Mesenchymal stem cell (in vitro differentiated cells and primary cell): ENCODE measurements around the gene PTX4.

Source experiments
- DNase-seq: peaks from one replicate; pipeline ENCODE4 v3.0.0-alpha.2; 2013
- H2AFZ ChIP-seq: one replicate; pipeline ENCODE4 v1.6.1; 2013; ENCODE audit warnings: low read depth, mild to moderate bottlenecking, control low read depth, inconsistent platforms, low read length, moderate library complexity
- H2AK5ac ChIP-seq: 2 replicates; pipeline ENCODE4 v1.6.1; 2013; ENCODE audit warnings: low read length, moderate library complexity, mild to moderate bottlenecking, inconsistent platforms; ENCODE audit not compliant: severe bottlenecking
- H2BK120ac ChIP-seq: one replicate; pipeline ENCODE4 v1.6.1; 2013; ENCODE audit warnings: low read depth, mild to moderate bottlenecking, inconsistent platforms, low read length, moderate library complexity
- H2BK12ac ChIP-seq, 2 experiments: one replicate each; pipeline ENCODE4 v1.6.1; 2013; ENCODE audit warnings: inconsistent platforms in 2 of 2, low read length in 2 of 2, mild to moderate bottlenecking in 2 of 2, moderate library complexity in 2 of 2, control low read depth in 1 of 2
- H2BK15ac ChIP-seq: one replicate; pipeline ENCODE4 v1.6.1; 2013; ENCODE audit warnings: mild to moderate bottlenecking, low read depth, inconsistent platforms; ENCODE audit not compliant: poor library complexity, severe bottlenecking
- H2BK5ac ChIP-seq: 2 replicates; pipeline ENCODE4 v1.6.1; 2013; ENCODE audit warnings: low read depth, mild to moderate bottlenecking, low read length, control low read depth, inconsistent platforms; ENCODE audit not compliant: poor library complexity, severe bottlenecking
- H3K14ac ChIP-seq, 2 experiments: one replicate each; pipeline ENCODE4 v1.6.1; 2013; ENCODE audit warnings: inconsistent platforms in 2 of 2, low read length in 2 of 2, control low read depth in 1 of 2, mild to moderate bottlenecking in 1 of 2, moderate library complexity in 1 of 2
- H3K18ac ChIP-seq, 2 experiments: one replicate each; pipeline ENCODE4 v1.6.1; 2013; ENCODE audit warnings: inconsistent platforms in 2 of 2, low read length in 2 of 2, control low read depth in 1 of 2, low read depth in 1 of 2, mild to moderate bottlenecking in 1 of 2
- H3K23ac ChIP-seq, 2 experiments: one replicate each; pipeline ENCODE4 v1.6.1; 2013; ENCODE audit warnings: inconsistent platforms in 2 of 2, low read length in 2 of 2, mild to moderate bottlenecking in 2 of 2, moderate library complexity in 2 of 2, control low read depth in 1 of 2
- H3K27ac ChIP-seq: 2 replicates; pipeline ENCODE4 v1.5.1; 2013; ENCODE audit warnings: mild to moderate bottlenecking, moderate library complexity, low read length, control low read depth, inconsistent platforms; ENCODE audit not compliant: poor library complexity, severe bottlenecking
- H3K27me3 ChIP-seq, 2 experiments: 2 replicates each; pipeline versions ENCODE4 v1.6.1 to v1.7.0; 2013; ENCODE audit warnings: low read length in 2 of 2, mild to moderate bottlenecking in 2 of 2, moderate library complexity in 2 of 2, control low read depth in 1 of 2, inconsistent platforms in 1 of 2; ENCODE audit not compliant: control insufficient read depth in 1 of 2, insufficient read depth in 1 of 2
- H3K36me3 ChIP-seq, 2 experiments: 2 replicates each; pipeline versions ENCODE4 v1.6.1 to v1.7.0; 2013; ENCODE audit warnings: low read length in 2 of 2, control low read depth in 1 of 2, inconsistent platforms in 1 of 2, low read depth in 1 of 2, mild to moderate bottlenecking in 1 of 2; ENCODE audit not compliant: insufficient read depth in 2 of 2, control insufficient read depth in 1 of 2
- H3K4ac ChIP-seq, 2 experiments: one replicate each; pipeline ENCODE4 v1.6.1; 2013; ENCODE audit warnings: inconsistent platforms in 2 of 2, low read length in 2 of 2, mild to moderate bottlenecking in 2 of 2, moderate library complexity in 2 of 2, control low read depth in 1 of 2, low read depth in 1 of 2
- H3K4me1 ChIP-seq: 2 replicates; pipeline ENCODE4 v1.6.1; 2013; ENCODE audit warnings: low read depth, low read length, control low read depth; ENCODE audit not compliant: control insufficient read depth, insufficient read depth
- H3K4me2 ChIP-seq: 2 replicates; pipeline ENCODE4 v1.6.1; 2013; ENCODE audit warnings: low read length, mild to moderate bottlenecking, inconsistent platforms; ENCODE audit not compliant: poor library complexity, severe bottlenecking
- H3K4me3 ChIP-seq, 2 experiments: 2 replicates each; pipeline versions ENCODE4 v1.5.1 to v1.7.0; 2013; ENCODE audit warnings: low read length in 2 of 2, mild to moderate bottlenecking in 2 of 2, control low read depth in 1 of 2, low read depth in 1 of 2; ENCODE audit not compliant: insufficient read depth in 1 of 2
- H3K79me1 ChIP-seq: replicated peaks from 2 replicates; pipeline ENCODE4 v1.6.1; 2013; ENCODE audit warnings: mild to moderate bottlenecking, control low read depth, low read length, inconsistent platforms; ENCODE audit not compliant: poor library complexity, severe bottlenecking
- H3K9ac ChIP-seq: 2 replicates; pipeline ENCODE4 v1.7.0; 2013; ENCODE audit warnings: mild to moderate bottlenecking, low read length, moderate library complexity
- H3K9me3 ChIP-seq: 2 replicates; pipeline ENCODE4 v1.7.0; 2013; ENCODE audit warnings: mild to moderate bottlenecking, low read length; ENCODE audit not compliant: control insufficient read depth
- H4K8ac ChIP-seq: one replicate; pipeline ENCODE4 v1.6.1; 2013; ENCODE audit warnings: inconsistent platforms, mild to moderate bottlenecking, low read length, moderate library complexity
- H4K91ac ChIP-seq: one replicate; pipeline ENCODE4 v1.6.1; 2013; ENCODE audit warnings: mild to moderate bottlenecking, low read length, inconsistent platforms
- whole genome bisulfite sequencing: methylation state at CpG from one replicate; pipeline ENCODE4 v1.1.7; 2013; ENCODE audit warnings: mixed read lengths; 5-methylcytosine and 5-hydroxymethylcytosine counted together

Gene PTX4

GRCh38 chr16:1512774-1513173, 24.0 kb upstream of the PTX4 start:
- Histone ChIP-seq H2BK5ac (no peak overlapping the region), H3K4me1 (peaks cover 2% of the 10 kb centered on the region), H2BK120ac (no peak overlapping the region), H3K9me3 (peaks cover 9% of the 10 kb centered on the region), H2BK15ac (no peak overlapping the region), H3K9ac (no peak overlapping the region), H3K27ac (no peak overlapping the region), H4K91ac (no peak overlapping the region), H3K4me3 (no peak overlapping the region), H3K18ac (no peak overlapping the region), H3K23ac (no peak overlapping the region), H2AFZ (no peak overlapping the region), H3K27me3 (no peaks in the 10 kb centered on the region), H3K14ac (no peak overlapping the region), H3K36me3 (peaks cover 21 to 59% of the 10 kb centered on the region in 2 experiments), H3K4ac (no peak overlapping the region), H4K8ac (no peak overlapping the region), H3K79me1 (peaks cover 4% of the 10 kb centered on the region), H2AK5ac (no peak overlapping the region), H3K4me2 (no peak overlapping the region), H2BK12ac (no peak overlapping the region)
- DNase-seq, result no peak
- 91% methylated on average over 15 of the region's 15 CpGs for WGBS

GRCh38 chr16:1511662-1512569, 23.2 kb upstream of the PTX4 start:
- Histone ChIP-seq H2AFZ (no peak overlapping the region), H2BK15ac (no peak overlapping the region), H3K9ac (no peak overlapping the region), H3K4me2 (no peak overlapping the region), H3K79me1 (peaks cover 6% of the 10 kb centered on the region), H3K9me3 (peaks cover 9% of the 10 kb centered on the region), H3K18ac (no peak overlapping the region), H3K23ac (no peak overlapping the region), H4K8ac (no peak overlapping the region), H4K91ac (no peak overlapping the region), H2AK5ac (no peak overlapping the region), H3K4me1 (peaks cover 2% of the 10 kb centered on the region), H2BK12ac (no peak overlapping the region), H3K27ac (no peak overlapping the region), H3K14ac (no peak overlapping the region), H3K36me3 (peaks cover 21 to 66% of the 10 kb centered on the region in 2 experiments), H3K4me3 (no peak overlapping the region), H3K4ac (no peak overlapping the region), H2BK120ac (no peak overlapping the region), H2BK5ac (no peak overlapping the region), H3K27me3 (no peaks in the 10 kb centered on the region)
- no peak for DNase-seq
- 95% methylated on average over 27 of the region's 30 CpGs for WGBS

- WGBS, result 96% methylated on average over 26 of the region's 26 CpGs
- Histone ChIP-seq H3K9ac (no peak overlapping the region), H2AFZ (no peak overlapping the region), H3K18ac (no peak overlapping the region), H3K79me1 (peaks cover 10% of the 10 kb centered on the region), H2BK5ac (no peak overlapping the region), H3K36me3 (peaks cover 24 to 76% of the 10 kb centered on the region in 2 experiments), H3K4ac (no peak overlapping the region), H3K27me3 (no peaks in the 10 kb centered on the region), H4K8ac (no peak overlapping the region), H3K27ac (no peak overlapping the region), H2BK120ac (no peak overlapping the region), H2BK12ac (no peak overlapping the region), H3K9me3 (peaks cover 9% of the 10 kb centered on the region), H3K4me2 (no peak overlapping the region), H3K23ac (no peak overlapping the region), H4K91ac (no peak overlapping the region), H3K4me3 (no peak overlapping the region), H2BK15ac (no peak overlapping the region), H3K14ac (no peak overlapping the region), H3K4me1 (peaks cover 2% of the 10 kb centered on the region), H2AK5ac (no peak overlapping the region)
- no peak for DNase-seq
These were observed 22.2 kb upstream of the PTX4 start for GRCh38 chr16:1510941-1511351.

- no peaks in the 10 kb centered on the region for H3K27me3 ChIP-seq
- H3K4me1 ChIP-seq, result peaks cover 2% of the 10 kb centered on the region
- H3K27ac ChIP-seq, result no peak overlapping the region
- no peak for DNase-seq
- H4K8ac ChIP-seq, result no peak overlapping the region
- H3K4me2 ChIP-seq, result no peak overlapping the region
- peaks cover 9% of the 10 kb centered on the region for H3K9me3 ChIP-seq
- H3K18ac ChIP-seq, result no peak overlapping the region
- H2BK120ac ChIP-seq, result no peak overlapping the region
- no peak overlapping the region for H2BK15ac ChIP-seq
- H3K79me1 ChIP-seq, result peaks cover 10% of the 10 kb centered on the region
- H3K14ac ChIP-seq, result no peak overlapping the region
- H3K23ac ChIP-seq, result no peak overlapping the region
- no peak overlapping the region for H3K4me3 ChIP-seq
- H2BK5ac ChIP-seq, result no peak overlapping the region
- no peak overlapping the region for H3K9ac ChIP-seq
- no peak overlapping the region for H2BK12ac ChIP-seq
- no peak overlapping the region for H2AFZ ChIP-seq
- 98% methylated on average over 10 of the region's 10 CpGs for WGBS
- H3K36me3 ChIP-seq, result peaks cover 24 to 81% of the 10 kb centered on the region in 2 experiments
- no peak overlapping the region for H2AK5ac ChIP-seq
- H4K91ac ChIP-seq, result no peak overlapping the region
- H3K4ac ChIP-seq, result no peak overlapping the region
These were observed 21.5 kb upstream of the PTX4 start for GRCh38 chr16:1510272-1510671.
